Melanocyte of skin (primary cell): ENCODE data around the gene NEK8. TPM values are rescaled to one million over a fixed set of nuclear protein-coding genes. Genes with fewer than 3 reads are reported as not detected.

ENCODE experiments used
- small RNA-seq, 2 donors: library from RNA; depleted of rRNA; stranded (forward); fragments of <200 nt; gene quantifications; one replicate each; pipeline ENCODE3, GENCODE V24; 2012
- total RNA-seq, 2 donors: library from RNA; depleted of rRNA; stranded (reverse); fragments of >200 nt; gene quantifications; 2 replicates each; pipeline ENCODE4 v1.2.3, GENCODE V29; 2012

The NEK8 gene
- 1 to 10 TPM; 1.4 to 2.3 TPM for total RNA-seq

DNA sequence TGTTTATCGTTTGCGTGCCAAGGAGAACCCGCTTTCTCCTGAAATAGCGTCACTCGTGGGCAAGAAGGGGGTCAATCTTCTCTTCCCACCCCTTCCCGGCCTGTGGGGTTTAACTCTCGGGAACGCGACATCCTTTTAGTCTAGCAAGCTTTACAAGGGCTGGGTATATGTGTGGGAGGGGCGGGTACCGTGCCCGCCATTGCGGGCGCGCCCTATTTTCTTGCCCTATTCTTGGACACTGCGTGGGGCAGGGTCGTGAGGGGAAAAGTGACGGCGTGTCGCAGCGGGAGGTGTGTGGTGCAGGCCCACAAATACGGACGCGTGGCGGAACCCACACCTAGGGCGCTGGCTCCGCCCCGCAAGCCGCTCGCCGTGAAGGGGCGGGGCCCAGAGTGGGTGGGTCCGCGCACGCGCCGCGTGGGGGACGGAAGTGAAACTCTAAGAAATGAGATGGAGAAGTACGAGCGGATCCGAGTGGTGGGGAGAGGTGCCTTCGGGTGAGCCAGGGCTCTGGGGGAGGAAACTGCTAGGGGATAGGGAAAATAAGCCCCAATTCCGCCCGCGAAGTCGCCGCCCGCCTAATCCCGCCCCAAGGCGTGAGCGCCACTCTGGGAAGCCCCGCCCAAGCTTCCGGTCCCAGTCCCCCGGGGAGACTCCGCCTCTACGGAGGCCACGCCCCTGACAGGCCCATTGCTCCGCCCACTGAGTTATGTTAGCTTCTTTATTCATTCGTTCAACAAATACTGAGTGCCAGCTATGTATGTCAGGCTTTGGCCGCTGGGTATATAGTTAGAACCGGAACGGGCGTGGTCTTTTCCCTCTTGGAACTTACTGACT lies at the start of gene NEK8:
TSS of gene NEK8 (plus strand) at position 425 of the 837 bp plus-strand sequence. CDS start at position 451, 26 bp downstream.

DNA sequence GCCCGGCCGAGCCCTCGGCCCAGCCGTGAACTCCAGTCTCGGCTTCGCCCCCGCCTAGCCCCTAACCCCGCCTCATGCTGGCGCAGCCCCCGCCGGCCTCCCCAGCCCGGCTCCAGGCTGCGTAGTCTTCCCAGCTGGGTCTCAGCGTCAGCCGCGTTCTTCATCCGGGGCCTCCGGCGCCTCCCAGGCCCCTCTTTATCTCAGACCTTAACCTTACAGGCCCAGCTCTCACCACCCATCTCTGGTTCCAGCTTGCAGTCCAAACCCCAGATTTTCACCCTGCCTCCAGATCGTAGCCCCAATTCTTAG lies 16.9 kb upstream of the NEK8 start, which contains the start of gene PROCA1:
TSS of gene PROCA1 (minus strand) at position 166 of the 309 bp plus-strand sequence. CDS start 228 bp downstream, outside the sequence.

DNA sequence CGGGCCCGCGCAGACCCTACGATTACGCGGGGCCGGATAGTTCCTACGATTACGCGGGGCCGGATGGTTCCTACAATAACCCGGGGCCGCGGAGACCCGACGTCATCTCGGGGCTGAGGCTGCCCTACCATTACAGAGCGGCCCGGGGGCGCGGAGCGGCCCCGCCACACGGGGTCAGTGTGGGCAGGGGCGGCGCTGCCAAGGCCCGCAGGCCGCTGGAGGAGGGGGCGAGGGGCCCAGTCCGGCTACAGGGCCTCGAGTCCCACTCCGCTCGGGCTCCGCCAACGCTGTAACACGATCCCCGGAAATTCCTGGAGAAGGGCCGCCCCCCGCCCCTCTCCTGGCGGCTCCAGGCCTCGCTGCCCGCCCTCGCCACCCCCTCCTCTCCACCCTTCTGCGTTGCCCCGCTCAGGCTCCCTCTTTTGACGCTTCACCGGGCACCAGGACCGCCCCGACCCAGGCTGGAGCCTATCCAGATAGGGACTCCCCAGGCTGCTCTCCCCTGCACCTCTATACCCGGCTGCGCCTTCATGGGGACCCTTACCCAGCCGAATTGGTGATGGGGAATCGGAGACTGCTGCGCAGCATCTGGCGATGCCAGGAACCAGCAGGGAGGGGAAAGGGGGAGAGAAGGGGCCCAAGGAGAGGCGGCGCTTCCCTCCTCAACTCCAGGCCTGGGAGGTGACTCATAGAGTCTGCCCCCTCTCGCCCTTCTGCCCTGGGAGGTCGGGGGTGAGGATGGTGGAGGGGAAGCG lies 10.8 kb upstream of the NEK8 start, which contains the start of gene RAB34:
TSS of gene RAB34 (minus strand) at position 291 of the 755 bp plus-strand sequence. CDS start 602 bp downstream, outside the sequence.

DNA sequence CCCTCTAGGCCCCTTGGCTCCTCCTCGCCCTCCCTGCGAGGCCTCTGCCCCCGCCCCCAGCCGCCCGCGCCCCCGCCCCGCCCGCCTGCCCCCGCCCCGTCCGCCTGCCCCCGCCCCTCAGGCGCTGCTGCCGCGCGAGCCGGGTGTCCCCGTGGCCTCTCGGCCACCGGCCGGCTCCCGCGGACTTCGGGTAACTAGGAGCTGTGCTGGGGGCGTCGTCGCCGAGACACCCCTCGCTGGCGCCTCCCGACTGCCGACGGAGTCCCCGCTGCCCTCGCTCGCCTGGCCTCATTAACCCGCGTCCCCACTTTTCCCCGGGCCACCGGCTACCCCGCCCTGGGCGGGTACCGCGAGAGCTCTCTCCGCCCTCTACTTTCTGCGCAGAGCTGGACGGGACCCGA lies 2.4 kb upstream of the NEK8 start, which contains the start of gene TLCD1:
TSS of gene TLCD1 (minus strand) at position 8 of the 401 bp plus-strand sequence. CDS start 136 bp downstream, outside the sequence.

DNA sequence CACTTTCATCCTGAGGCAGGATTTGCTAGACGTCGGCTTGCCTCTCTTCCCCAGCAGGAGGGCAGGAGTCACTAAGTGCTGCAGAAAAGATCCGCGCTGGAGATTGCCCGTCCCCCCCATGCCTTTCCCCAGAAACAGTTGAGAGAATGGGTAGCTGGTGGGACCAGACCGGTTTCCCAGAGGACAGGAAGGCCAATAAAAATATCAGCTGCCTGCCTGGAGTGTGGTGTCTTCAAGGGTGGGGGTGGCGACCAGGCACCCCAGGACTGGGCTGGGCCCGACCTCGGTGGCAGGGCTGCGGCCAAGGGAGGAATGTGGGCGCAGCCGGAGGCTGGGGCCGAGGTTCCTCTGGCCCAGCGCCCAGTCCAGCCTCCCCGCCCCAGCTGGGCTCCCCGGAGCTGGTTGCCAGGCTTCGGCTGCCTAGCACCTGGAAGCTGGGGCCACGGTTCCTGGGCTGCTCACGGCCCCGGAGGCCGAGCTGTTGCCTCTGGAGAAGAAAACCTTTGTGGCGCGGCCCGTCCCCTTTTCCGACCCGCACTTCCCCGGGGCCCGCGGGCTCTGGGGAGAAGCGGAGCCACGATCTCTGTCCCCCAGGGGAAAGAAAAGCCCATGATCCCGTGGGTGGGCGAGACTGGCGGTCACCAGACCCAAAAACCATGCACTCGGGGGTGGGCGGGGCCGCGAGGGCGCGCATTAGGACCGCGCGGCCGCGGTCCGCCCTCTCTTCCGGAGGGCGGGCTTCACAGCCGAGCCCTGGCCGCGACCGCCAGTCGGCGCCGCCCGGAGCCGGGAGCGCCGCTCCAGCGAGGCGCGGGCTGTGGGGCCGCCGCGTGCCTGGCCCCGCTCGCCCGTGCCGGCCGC lies 14.9 kb downstream of the NEK8 start, which contains the start of gene TRAF4:
TSS of gene TRAF4 (plus strand) at position 769 of the 861 bp plus-strand sequence. CDS start 102 bp downstream, outside the sequence.

Small RNA genes within 50 kb of the gene (small RNA-seq; reads per million reads assigned to genes)
- 0 reads per million in 2 donors for gene SNORD42A
- gene SNORD42B = 0.47 to 0.52 reads per million in 2 donors
- 0 reads per million in 2 donors for gene SNORD4A
- gene SNORD4B = 0 reads per million in 2 donors

Other genes with a start within 250 kb of the NEK8 start
- gene FOXN1, start 222.4 kb upstream of the NEK8 start, total RNA-seq = not detected
- gene UNC119, start 176.2 kb upstream of the NEK8 start, total RNA-seq = 10 to 100 TPM; 19.3 to 24.0 TPM
- 10 to 100 TPM; 43.7 to 48.3 TPM for gene PIGS, start 157.3 kb upstream of the NEK8 start, total RNA-seq
- 10 to 100 TPM; 16.2 to 19.3 TPM for gene ALDOC, start 151.9 kb upstream of the NEK8 start, total RNA-seq
- gene SPAG5, start 129.8 kb upstream of the NEK8 start, total RNA-seq = 10 to 100 TPM; 32.0 to 72.9 TPM
- gene RSKR, start 114.6 kb upstream of the NEK8 start, total RNA-seq = 1 to 10 TPM; 6.7 to 7.6 TPM
- 100 to 1,000 TPM; 116 to 132 TPM for gene BLTP2, start 83.6 kb upstream of the NEK8 start, total RNA-seq
- gene SDF2, start 66.9 kb upstream of the NEK8 start, total RNA-seq = 10 to 100 TPM; 38.5 to 40.6 TPM
- gene SUPT6H, start 66.6 kb upstream of the NEK8 start, total RNA-seq = 10 to 100 TPM; 43.6 to 45.1 TPM
- gene PROCA1, start 16.9 kb upstream of the NEK8 start, total RNA-seq = 1 to 10 TPM in 1 of 2 donors, under 1 TPM in 1; 0.69 to 1.3 TPM
- 100 to 1,000 TPM in 1 of 2 donors, 10 to 100 TPM in 1; 83.6 to 111 TPM for gene RAB34, start 10.9 kb upstream of the NEK8 start, total RNA-seq
- 100 to 1,000 TPM; 276 to 521 TPM for gene RPL23A, start 8.8 kb upstream of the NEK8 start, total RNA-seq
- 1 to 10 TPM; 4.3 to 5.2 TPM for gene TLCD1, start 2.6 kb upstream of the NEK8 start, total RNA-seq
- gene TRAF4, start 15.2 kb downstream of the NEK8 start, total RNA-seq = 10 to 100 TPM; 43.4 to 69.3 TPM
- gene FAM222B, start 114.0 kb downstream of the NEK8 start, total RNA-seq = 10 to 100 TPM; 13.7 to 20.0 TPM
- gene ERAL1, start 126.2 kb downstream of the NEK8 start, total RNA-seq = 10 to 100 TPM; 56.3 to 57.8 TPM
- 10 to 100 TPM; 39.3 to 44.0 TPM for gene FLOT2, start 168.9 kb downstream of the NEK8 start, total RNA-seq
- 10 to 100 TPM; 12.0 to 13.1 TPM for gene DHRS13, start 174.3 kb downstream of the NEK8 start, total RNA-seq
- 10 to 100 TPM; 16.9 to 21.3 TPM for gene PHF12, start 222.7 kb downstream of the NEK8 start, total RNA-seq